ENCODE results near the gene TENM4.

The TENM4 gene

DNA sequence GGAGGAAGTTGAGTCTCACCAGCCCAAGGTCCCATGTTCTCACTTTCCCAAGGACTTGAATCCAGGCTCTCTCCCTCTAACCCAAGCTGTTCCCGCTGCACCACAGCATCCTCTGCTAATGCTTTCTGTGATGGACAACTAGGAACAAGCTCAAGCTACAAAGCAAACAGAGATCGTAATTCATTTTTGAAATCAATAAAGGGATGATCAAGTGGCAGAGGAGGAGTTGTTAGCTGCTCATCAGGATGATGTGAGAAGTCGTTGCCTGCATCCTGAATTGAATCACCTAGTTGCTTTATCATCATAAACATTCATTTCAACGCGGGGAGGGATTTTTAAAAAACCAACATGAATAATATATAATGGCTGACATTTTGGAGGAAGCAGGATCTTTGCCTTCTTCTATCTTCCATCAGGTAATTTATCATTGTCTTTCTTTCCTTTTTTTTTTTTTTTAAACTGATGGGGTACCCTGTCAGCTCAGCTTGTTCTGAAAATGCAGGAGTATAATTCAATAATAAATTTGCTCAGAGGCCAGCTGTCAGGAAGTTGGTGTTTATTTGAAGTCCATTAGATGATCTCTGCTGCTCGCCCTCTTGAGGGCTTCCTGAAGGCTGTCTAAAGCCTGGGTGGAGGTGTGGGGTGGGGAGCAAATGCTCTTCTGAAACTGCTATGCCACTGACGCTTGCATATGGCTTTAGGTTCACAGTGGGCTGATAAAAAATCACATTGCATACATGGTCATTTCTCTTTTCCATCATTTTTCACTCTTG is 691.7 kb downstream of the TENM4 start:
- TF ChIP-seq, protein P1, sequence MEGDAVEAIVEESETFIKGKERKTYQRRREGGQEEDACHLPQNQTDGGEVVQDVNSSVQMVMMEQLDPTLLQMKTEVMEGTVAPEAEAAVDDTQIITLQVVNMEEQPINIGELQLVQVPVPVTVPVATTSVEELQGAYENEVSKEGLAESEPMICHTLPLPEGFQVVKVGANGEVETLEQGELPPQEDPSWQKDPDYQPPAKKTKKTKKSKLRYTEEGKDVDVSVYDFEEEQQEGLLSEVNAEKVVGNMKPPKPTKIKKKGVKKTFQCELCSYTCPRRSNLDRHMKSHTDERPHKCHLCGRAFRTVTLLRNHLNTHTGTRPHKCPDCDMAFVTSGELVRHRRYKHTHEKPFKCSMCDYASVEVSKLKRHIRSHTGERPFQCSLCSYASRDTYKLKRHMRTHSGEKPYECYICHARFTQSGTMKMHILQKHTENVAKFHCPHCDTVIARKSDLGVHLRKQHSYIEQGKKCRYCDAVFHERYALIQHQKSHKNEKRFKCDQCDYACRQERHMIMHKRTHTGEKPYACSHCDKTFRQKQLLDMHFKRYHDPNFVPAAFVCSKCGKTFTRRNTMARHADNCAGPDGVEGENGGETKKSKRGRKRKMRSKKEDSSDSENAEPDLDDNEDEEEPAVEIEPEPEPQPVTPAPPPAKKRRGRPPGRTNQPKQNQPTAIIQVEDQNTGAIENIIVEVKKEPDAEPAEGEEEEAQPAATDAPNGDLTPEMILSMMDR (IDR thresholded peaks at IDR 0.05) = no peak
- DNase-seq (ENCODE audit: low spot score) = no peak
- Histone ChIP-seq H3K4me3 (no peak overlapping the region), H3K27ac (no peak overlapping the region)

DNA sequence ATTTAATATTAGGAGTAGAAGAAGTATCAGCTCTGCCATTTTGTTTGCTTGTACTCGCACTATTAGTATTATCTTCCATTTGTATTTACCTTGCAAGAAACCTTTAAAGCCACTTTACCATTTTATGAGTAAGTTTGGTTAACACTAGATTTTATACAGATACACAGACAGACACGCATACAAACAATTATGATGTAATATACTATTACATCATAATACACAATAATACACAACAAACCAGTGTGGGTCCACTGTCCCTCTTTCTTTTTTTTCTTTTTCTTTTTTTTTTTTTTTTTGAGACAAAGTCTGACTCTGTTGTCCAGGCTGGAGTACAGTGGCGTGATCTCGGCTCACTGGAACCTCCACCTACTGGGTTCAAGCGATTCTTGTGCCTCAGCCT is 695.9 kb downstream of the TENM4 start:
- Histone ChIP-seq H3K4me3 (no peak overlapping the region), H3K27ac (no peak overlapping the region)
- DNase-seq (ENCODE audit: low spot score) = no peak
- TF ChIP-seq, protein P1 (IDR thresholded peaks at IDR 0.05) = no peak

DNA sequence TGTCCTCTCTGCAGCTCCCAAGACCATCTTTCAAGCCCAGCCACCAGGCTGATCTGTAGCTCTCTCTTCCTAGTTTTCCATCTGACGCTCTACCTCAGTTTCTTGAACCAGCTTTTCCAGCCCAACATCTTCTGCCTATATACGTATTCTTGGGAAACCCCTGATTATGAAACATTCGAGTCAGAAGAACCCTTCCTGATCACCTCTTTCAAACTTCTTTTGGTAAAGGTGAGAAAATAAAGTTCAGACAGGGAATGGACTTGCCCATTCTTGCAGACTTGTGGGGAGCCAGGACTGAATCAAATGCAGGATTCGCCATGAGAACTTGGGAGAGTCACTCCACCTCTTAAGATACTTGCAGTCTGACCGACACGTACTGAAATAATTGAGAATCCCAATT is 696.6 kb downstream of the TENM4 start:
- no peak for DNase-seq (ENCODE audit: low spot score)
- H3K4me3 ChIP-seq = no peak overlapping the region
- no peak overlapping the region for H3K27ac ChIP-seq
- TF ChIP-seq, protein P1 (IDR thresholded peaks at IDR 0.05) = no peak

DNA sequence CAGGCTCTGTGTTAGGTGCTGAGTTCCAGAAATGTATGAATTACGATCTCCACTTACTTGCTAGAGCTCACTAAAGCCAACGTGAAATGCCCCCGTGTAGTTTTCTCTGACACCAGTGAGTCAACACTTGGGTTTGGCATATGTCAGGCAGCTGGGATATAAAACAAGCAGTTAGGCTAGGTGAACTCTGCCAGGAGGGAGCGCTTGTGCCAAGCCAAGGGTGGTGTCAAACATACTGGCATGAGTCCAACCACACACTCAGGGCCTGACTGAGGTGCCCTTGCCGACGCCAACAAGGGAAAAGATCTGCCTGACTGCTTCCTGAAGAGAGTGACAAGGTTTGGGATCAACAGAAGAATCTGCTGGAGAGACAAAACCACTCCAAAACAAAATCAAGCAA is 698.4 kb downstream of the TENM4 start:
- TF ChIP-seq, protein P1 (IDR thresholded peaks at IDR 0.05) = no peak
- H3K27ac ChIP-seq = no peak overlapping the region
- DNase-seq (ENCODE audit: low spot score) = no peak

DNA sequence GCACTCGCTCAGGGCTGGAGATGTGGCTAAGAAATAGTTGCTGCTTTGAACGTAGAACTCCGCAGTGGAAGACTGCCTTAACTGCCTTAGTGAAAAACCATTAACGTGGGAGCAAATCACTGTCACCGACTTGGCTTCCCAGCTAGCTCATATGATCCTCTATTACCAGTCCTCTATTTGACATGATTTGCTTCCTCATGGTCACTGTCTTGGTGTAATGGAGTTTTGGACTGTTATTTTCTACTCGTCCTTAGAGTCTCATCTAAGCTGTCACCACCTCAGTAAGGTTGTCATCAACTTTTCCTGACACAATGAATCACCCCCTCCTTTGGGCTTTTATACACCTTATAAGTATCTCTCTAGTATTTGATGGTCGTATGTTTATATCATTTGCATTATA is 699.1 kb downstream of the TENM4 start:
- Histone ChIP-seq H3K27ac (no peak overlapping the region), H3K4me3 (no peak overlapping the region)
- TF ChIP-seq, protein P1 (IDR thresholded peaks at IDR 0.05) = no peak
- no peak for DNase-seq (ENCODE audit: low spot score)

More for the DNA sequence above, 698.4 kb downstream of the TENM4 start:
- H3K4me3 ChIP-seq = no peak overlapping the region

DNA sequence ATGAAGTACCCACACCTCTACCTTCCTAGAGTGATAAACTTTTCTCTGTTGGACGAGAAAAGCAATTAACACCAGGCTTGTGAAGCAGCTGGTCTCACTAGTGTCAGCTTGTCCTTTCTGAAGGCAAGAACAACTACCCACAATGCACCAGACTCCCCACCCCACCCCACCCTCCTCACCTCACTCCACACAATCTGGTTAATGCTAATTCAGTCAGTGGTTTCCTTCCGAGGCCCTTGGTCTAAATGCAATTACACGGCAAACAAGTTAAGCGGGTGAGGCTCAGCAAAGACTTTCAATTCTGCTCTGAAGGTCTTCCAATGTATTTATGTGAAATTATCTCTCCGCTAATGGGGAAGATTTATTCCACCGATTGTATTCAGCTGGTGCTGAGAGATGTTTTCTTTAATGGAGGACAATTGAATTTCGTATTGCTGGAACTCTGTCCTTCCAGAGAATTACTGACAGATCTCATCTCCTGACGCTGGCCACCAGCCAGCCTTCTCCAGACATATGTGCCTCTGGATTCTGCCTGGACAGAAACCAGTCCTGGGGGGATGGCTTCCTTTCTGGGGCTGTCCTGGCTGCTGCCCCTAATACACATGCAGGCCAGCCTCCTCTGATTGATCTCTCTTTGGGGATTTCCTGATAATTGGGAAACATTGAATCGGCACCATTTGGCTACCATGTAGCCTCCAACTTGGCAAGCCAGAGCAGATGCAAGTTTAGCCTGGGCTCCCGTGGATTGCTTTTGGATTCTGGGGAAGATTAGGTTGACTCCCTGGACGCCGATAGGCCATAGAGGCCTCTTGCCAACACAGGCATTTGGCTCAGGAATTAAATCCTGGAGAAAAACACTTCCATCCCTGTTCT is 700.4 kb downstream of the TENM4 start:
- H3K27ac ChIP-seq = no peak overlapping the region
- no peak for DNase-seq (ENCODE audit: low spot score)
- H3K4me3 ChIP-seq = no peak overlapping the region
- TF ChIP-seq, protein P1 (IDR thresholded peaks at IDR 0.05) = no peak
